H9 (cell line): Measurements from ENCODE around the gene PTPRJ. TPM values are rescaled to one million over a fixed set of nuclear protein-coding genes. Genes with fewer than 3 reads are reported as not detected.

ENCODE experiments used
- DNase-seq: peaks from one replicate; pipeline ENCODE4 v3.0.0-alpha.2; 2017
- H2AFZ ChIP-seq: one replicate; pipeline ENCODE4 v1.6.1; 2013; ENCODE audit warnings: mild to moderate bottlenecking, low read length, control low read depth, moderate library complexity
- H2AK5ac ChIP-seq: 2 replicates; pipeline ENCODE4 v1.6.1; 2013; ENCODE audit warnings: low read length, control low read depth, mixed read lengths; ENCODE audit not compliant: insufficient read length
- H2BK120ac ChIP-seq: one replicate; pipeline ENCODE4 v1.6.1; 2013; ENCODE audit warnings: low read depth, mild to moderate bottlenecking, low read length, control low read depth, inconsistent platforms; ENCODE audit not compliant: poor library complexity, severe bottlenecking
- H2BK12ac ChIP-seq: 2 replicates; pipeline ENCODE4 v1.6.1; 2013; ENCODE audit warnings: low read length, control low read depth, mixed read lengths, low read depth; ENCODE audit not compliant: insufficient read length
- H2BK15ac ChIP-seq: 2 replicates; pipeline ENCODE4 v1.6.1; 2013; ENCODE audit warnings: low read depth, low read length, control low read depth
- H2BK20ac ChIP-seq: one replicate; pipeline ENCODE4 v1.6.1; 2013; ENCODE audit warnings: low read depth, mild to moderate bottlenecking, low read length, control low read depth, inconsistent platforms; ENCODE audit not compliant: poor library complexity, severe bottlenecking
- H2BK5ac ChIP-seq: 2 replicates; pipeline ENCODE4 v1.6.1; 2013; ENCODE audit warnings: low read length, control low read depth, mixed read lengths; ENCODE audit not compliant: insufficient read length
- H3K14ac ChIP-seq: 2 replicates; pipeline ENCODE4 v1.6.1; 2013; ENCODE audit warnings: low read length, control low read depth; ENCODE audit not compliant: insufficient read depth
- H3K18ac ChIP-seq: 2 replicates; pipeline ENCODE4 v1.6.1; 2013; ENCODE audit warnings: low read depth, mild to moderate bottlenecking, mixed read lengths, low read length, control low read depth; ENCODE audit not compliant: insufficient read length
- H3K23ac ChIP-seq: 2 replicates; pipeline ENCODE4 v1.6.1; 2013; ENCODE audit warnings: low read length, control low read depth, mixed read lengths, low read depth; ENCODE audit not compliant: insufficient read length
- H3K23me2 ChIP-seq: 2 replicates; pipeline ENCODE4 v1.6.1; 2013; ENCODE audit warnings: low read depth, mild to moderate bottlenecking, mixed read lengths, low read length, control low read depth; ENCODE audit not compliant: insufficient read length, poor library complexity, severe bottlenecking
- H3K27ac ChIP-seq: 2 replicates; pipeline ENCODE4 v1.5.1; 2013; ENCODE audit warnings: low read length, control low read depth, mixed read lengths, low read depth; ENCODE audit not compliant: insufficient read length
- H3K27me3 ChIP-seq: 2 replicates; pipeline ENCODE4 v1.6.1; 2013; ENCODE audit warnings: low read length, control low read depth, inconsistent platforms; ENCODE audit not compliant: insufficient read depth
- H3K4ac ChIP-seq: 2 replicates; pipeline ENCODE4 v1.6.1; 2013; ENCODE audit warnings: low read depth, mild to moderate bottlenecking, control low read depth, inconsistent platforms, low read length, moderate library complexity
- H3K4me1 ChIP-seq: 2 replicates; pipeline ENCODE4 v1.6.1; 2013; ENCODE audit warnings: low read length, control low read depth, inconsistent platforms; ENCODE audit not compliant: insufficient read depth
- H3K4me2 ChIP-seq: 2 replicates; pipeline ENCODE4 v1.6.1; 2013; ENCODE audit warnings: low read length, control low read depth, mixed read lengths; ENCODE audit not compliant: insufficient read length, insufficient read depth
- H3K56ac ChIP-seq: 2 replicates; pipeline ENCODE4 v1.6.1; 2013; ENCODE audit warnings: low read depth, mild to moderate bottlenecking, mixed read lengths, low read length, control low read depth; ENCODE audit not compliant: insufficient read length
- H3K79me1 ChIP-seq: 2 replicates; pipeline ENCODE4 v1.6.1; 2013; ENCODE audit warnings: low read depth, mild to moderate bottlenecking, moderate library complexity, low read length, control low read depth, inconsistent platforms; ENCODE audit not compliant: insufficient read depth, poor library complexity, severe bottlenecking
- H3K79me2 ChIP-seq: 2 replicates; pipeline ENCODE4 v1.6.1; 2013; ENCODE audit warnings: low read length, control low read depth, inconsistent platforms; ENCODE audit not compliant: insufficient read depth
- H3K9ac ChIP-seq: 2 replicates; pipeline ENCODE4 v1.6.1; 2013; ENCODE audit warnings: low read length, control low read depth, mixed read lengths; ENCODE audit not compliant: insufficient read length; ENCODE audit errors: extremely low read depth
- H3K9me3 ChIP-seq: one replicate; pipeline ENCODE4 v1.6.1; 2013; ENCODE audit warnings: low read depth, low read length, inconsistent platforms; ENCODE audit not compliant: control insufficient read depth
- H3T11ph ChIP-seq: one replicate; pipeline ENCODE4 v1.6.1; 2013; ENCODE audit warnings: mild to moderate bottlenecking, low read length, control low read depth, inconsistent platforms
- H4K20me1 ChIP-seq: one replicate; pipeline ENCODE4 v1.6.1; 2013; ENCODE audit not compliant: control insufficient read depth, insufficient read length, insufficient read depth
- H4K5ac ChIP-seq: 2 replicates; pipeline ENCODE4 v1.6.1; 2013; ENCODE audit warnings: low read depth, mild to moderate bottlenecking, mixed read lengths, low read length, control low read depth; ENCODE audit not compliant: insufficient read length
- H4K8ac ChIP-seq: replicated peaks from 2 replicates; pipeline ENCODE4 v1.6.1; 2013; ENCODE audit warnings: low read length, control low read depth, mixed read lengths, low read depth; ENCODE audit not compliant: insufficient read length
- H4K91ac ChIP-seq: 2 replicates; pipeline ENCODE4 v1.6.1; 2013; ENCODE audit warnings: low read depth, mild to moderate bottlenecking, moderate library complexity, mixed read lengths, low read length, control low read depth; ENCODE audit not compliant: insufficient read length
- H3K27ac Mint-ChIP-seq, 3 experiments: 2 replicates in 2 of 3; 3 replicates in 1 of 3; pipeline ENCODE4 v1.8.0; 2020 to 2021; ENCODE audit warnings: mixed read lengths in 3 of 3, mild to moderate bottlenecking in 1 of 3, moderate library complexity in 1 of 3
- H3K27me3 Mint-ChIP-seq: 2 replicates; pipeline ENCODE4 v1.8.0; 2021; ENCODE audit warnings: low read depth, mild to moderate bottlenecking, moderate library complexity, mixed read lengths
- H3K36me3 Mint-ChIP-seq, 3 experiments: 2 replicates in 2 of 3; 3 replicates in 1 of 3; pipeline ENCODE4 v1.8.0; 2020 to 2021; ENCODE audit warnings: low read depth in 3 of 3, mixed read lengths in 3 of 3; ENCODE audit not compliant: insufficient read depth in 1 of 3
- H3K4me1 Mint-ChIP-seq, 2 experiments: 2 replicates each; pipeline ENCODE4 v1.8.0; 2020; ENCODE audit warnings: mixed read lengths in 2 of 2
- H3K4me3 Mint-ChIP-seq, 2 experiments: 2 replicates in 1 of 2; 3 replicates in 1 of 2; pipeline ENCODE4 v1.8.0; 2020 to 2021; ENCODE audit warnings: mild to moderate bottlenecking in 2 of 2, mixed read lengths in 2 of 2, moderate library complexity in 1 of 2
- H3K9me3 Mint-ChIP-seq, 2 experiments: 2 replicates in 1 of 2; 3 replicates in 1 of 2; pipeline ENCODE4 v1.8.0; 2020; ENCODE audit warnings: mild to moderate bottlenecking in 2 of 2, mixed read lengths in 2 of 2, moderate library complexity in 1 of 2
- WGBS: extraction: QIAGEN DNeasy Blood & Tissue Kit; methylation state at CpG from one replicate; pipeline ENCODE4 v1.1.7; 2013; ENCODE audit warnings: missing lambda C conversion rate, low lambda C conversion rate, mixed read lengths; ENCODE audit not compliant: insufficient read length; ENCODE audit errors: extremely low coverage; 5-methylcytosine and 5-hydroxymethylcytosine counted together
- total RNA-seq: library from RNA; stranded (reverse); gene quantifications from 2 replicates; pipeline ENCODE4 v1.2.1, GENCODE V29; 2021
- TF ChIP-seq, protein P1 (sequence below): fragments of 200-600 bp; sonication (generic); conservative IDR thresholded peaks from 3 replicates; pipeline ENCODE4 v1.8.0; 2021; ENCODE audit warnings: antibody characterized with exemption, mild to moderate bottlenecking

PTPRJ gene
- total RNA-seq, 1 experiment from 2014 or later = 10.6 TPM

DNA sequence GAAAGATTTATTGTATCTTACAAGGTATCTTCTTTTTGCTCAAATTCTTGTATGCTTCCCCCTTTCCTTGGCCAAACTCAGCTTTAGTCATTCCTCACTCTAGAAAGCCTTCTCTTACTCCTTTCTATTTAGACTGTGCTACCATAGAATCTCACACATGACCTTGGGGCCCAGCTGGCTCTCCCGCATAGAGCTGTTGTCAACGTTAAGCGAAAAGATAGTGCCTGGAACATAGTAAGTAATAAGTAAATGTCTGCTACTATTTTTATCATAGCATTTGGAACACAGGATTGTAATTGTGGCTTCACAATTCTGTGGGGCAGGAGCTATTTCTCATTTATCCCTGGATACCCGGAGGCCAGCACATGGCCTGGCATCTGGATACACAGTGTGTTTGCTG lies 197.3 kb downstream of the PTPRJ start:
- H3K56ac ChIP-seq = no peak overlapping the region
- no peaks in the 10 kb centered on the region for H3K79me2 ChIP-seq
- no peak overlapping the region for H3K9ac ChIP-seq
- Mint-ChIP-seq H3K36me3 (peaks cover 0 to 15% (median 15%) of the 10 kb centered on the region in 3 experiments; a peak in 5 of 7 replicates), H3K4me3 (no peak overlapping the region), H3K4me1 (no peaks in the 10 kb centered on the region), H3K9me3 (peaks cover 70 to 73% of the 10 kb centered on the region in 2 experiments), H3K27me3 (no peaks in the 10 kb centered on the region; the same call in 1 of the 2 replicates), H3K27ac (no peak overlapping the region)
- no peak overlapping the region for H2BK15ac ChIP-seq
- H4K20me1 ChIP-seq = no peaks in the 10 kb centered on the region
- H3K4me1 ChIP-seq = no peaks in the 10 kb centered on the region
- H3K9me3 ChIP-seq = peaks cover 57% of the 10 kb centered on the region
- H3K79me1 ChIP-seq = no peaks in the 10 kb centered on the region
- H3K14ac ChIP-seq = no peak overlapping the region
- no peaks in the 10 kb centered on the region for H3K23me2 ChIP-seq
- no peak for DNase-seq
- no CpG with 5 or more reads among the region's 4 CpGs for WGBS
- no peak overlapping the region for H3K23ac ChIP-seq
- H2BK12ac ChIP-seq = no peak overlapping the region
- H2AK5ac ChIP-seq = no peak overlapping the region
- no peak overlapping the region for H4K91ac ChIP-seq
- H3K4me2 ChIP-seq = no peak overlapping the region
- no peak overlapping the region for H4K5ac ChIP-seq
- H2AFZ ChIP-seq = no peak overlapping the region
- H4K8ac ChIP-seq = no peak overlapping the region
- TF ChIP-seq, protein P1, sequence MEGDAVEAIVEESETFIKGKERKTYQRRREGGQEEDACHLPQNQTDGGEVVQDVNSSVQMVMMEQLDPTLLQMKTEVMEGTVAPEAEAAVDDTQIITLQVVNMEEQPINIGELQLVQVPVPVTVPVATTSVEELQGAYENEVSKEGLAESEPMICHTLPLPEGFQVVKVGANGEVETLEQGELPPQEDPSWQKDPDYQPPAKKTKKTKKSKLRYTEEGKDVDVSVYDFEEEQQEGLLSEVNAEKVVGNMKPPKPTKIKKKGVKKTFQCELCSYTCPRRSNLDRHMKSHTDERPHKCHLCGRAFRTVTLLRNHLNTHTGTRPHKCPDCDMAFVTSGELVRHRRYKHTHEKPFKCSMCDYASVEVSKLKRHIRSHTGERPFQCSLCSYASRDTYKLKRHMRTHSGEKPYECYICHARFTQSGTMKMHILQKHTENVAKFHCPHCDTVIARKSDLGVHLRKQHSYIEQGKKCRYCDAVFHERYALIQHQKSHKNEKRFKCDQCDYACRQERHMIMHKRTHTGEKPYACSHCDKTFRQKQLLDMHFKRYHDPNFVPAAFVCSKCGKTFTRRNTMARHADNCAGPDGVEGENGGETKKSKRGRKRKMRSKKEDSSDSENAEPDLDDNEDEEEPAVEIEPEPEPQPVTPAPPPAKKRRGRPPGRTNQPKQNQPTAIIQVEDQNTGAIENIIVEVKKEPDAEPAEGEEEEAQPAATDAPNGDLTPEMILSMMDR = no peak
- no peak overlapping the region for H2BK20ac ChIP-seq
- no peak overlapping the region for H3K18ac ChIP-seq
- no peak overlapping the region for H3K27ac ChIP-seq
- H3K4ac ChIP-seq = no peak overlapping the region
- H2BK5ac ChIP-seq = no peak overlapping the region
- H3T11ph ChIP-seq = no peak overlapping the region
- no peaks in the 10 kb centered on the region for H3K27me3 ChIP-seq
- no peak overlapping the region for H2BK120ac ChIP-seq
